ENCODE data around the gene C5orf63. TPM values are rescaled to one million over a fixed set of nuclear protein-coding genes. Genes with fewer than 3 reads are reported as not detected.

Gene C5orf63
- total and polyA plus RNA-seq, 2 of the 13 experiments (the other 11 are each of a cell fraction or from before 2014, with no cell fraction given) = 7.9 to 8.8 TPM

DNA sequence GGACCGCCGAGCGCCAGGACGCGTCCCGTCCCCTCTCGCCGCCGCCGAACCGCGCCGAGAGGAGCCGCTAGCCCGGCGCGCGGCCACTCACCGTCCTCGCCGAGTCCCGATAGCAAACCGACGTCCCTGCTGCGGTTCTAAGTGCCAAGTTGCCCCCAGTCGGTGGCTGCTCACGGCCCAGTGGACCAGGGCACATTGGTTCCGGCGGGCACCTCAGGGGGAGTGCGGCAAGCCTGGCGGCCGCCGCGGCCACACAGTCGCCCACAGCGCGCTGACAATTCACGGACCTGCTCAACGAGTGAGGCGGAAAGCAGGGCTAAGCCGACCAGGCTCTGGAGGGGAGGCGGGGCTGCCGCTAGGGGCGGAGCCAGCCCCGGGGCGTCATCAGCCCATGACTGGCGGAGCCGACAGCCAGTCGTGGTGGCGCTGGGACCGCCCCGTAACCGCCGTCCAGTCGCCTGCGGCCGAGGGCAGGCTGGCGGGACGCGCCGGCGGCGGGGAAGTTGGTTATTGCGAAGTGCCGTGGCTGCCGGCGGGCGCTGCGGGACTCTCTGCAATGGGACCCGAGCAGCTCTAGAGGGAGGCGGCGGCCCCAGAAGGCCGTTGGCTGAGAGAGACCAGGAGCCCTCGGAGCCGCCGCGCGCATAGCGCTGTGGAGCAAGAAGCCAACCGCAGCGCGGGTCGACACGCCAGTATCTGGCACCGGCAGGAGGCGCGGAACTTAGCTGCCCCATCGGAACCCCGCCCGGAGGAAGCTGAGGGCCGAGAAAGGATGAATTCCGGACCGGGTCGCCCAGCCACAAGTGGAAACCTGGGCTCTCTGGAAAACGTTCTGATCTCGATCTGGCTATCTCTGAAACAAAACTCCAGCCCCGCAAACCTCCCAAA, 42.8 kb downstream of the C5orf63 start, which contains the start of gene MARCHF3 (continued):
- TF ChIP-seq HMGXB4 (CRISPR knock-in tag; IDR thresholded peaks at IDR 0.05; ENCODE audit: borderline replicate concordance in 1 of 2, low read depth in 1 of 2) (peak; percentile 59 to 82; a peak in 3 of 4 replicates), CREB1 (IDR thresholded peaks at IDR 0.05) (peak; percentile 89), CREB1 (CRISPR knock-in tag; IDR thresholded peaks at IDR 0.05) (no peak), NCOA1 (CRISPR knock-in tag; IDR thresholded peaks at IDR 0.05) (no peak), EEA1 (CRISPR knock-in tag; IDR thresholded peaks at IDR 0.05; ENCODE audit: borderline replicate concordance) (0 out of 2 replicates have a peak, but pooled peaks have one; percentile 17), ELF4 (CRISPR knock-in tag; IDR thresholded peaks at IDR 0.05; ENCODE audit: borderline replicate concordance) (no peak; the same call in 1 of the 2 replicates), ATAD3A (CRISPR knock-in tag; IDR thresholded peaks at IDR 0.05) (no peak), ZFYVE20 (CRISPR knock-in tag; IDR thresholded peaks at IDR 0.05; ENCODE audit: borderline replicate concordance, low read depth) (0 out of 2 replicates have a peak, but pooled peaks have one; percentile 74), FOXK2 (IDR thresholded peaks at IDR 0.05) (no peak), ZBTB7B (CRISPR knock-in tag; IDR thresholded peaks at IDR 0.05) (no peak), ZNF441 (CRISPR knock-in tag; IDR thresholded peaks at IDR 0.05; ENCODE audit: borderline replicate concordance) (peak; percentile 23; the same call in 1 of the 2 replicates), GRHL1 (CRISPR knock-in tag; conservative IDR thresholded peaks at IDR 0.05) (no peak), AKAP8 (CRISPR knock-in tag; IDR thresholded peaks at IDR 0.05) (peak; percentile 64; the same call in 1 of the 2 replicates), XBP1 (CRISPR knock-in tag; IDR thresholded peaks at IDR 0.05) (no peak)
- TF ChIP-seq, protein P1, sequence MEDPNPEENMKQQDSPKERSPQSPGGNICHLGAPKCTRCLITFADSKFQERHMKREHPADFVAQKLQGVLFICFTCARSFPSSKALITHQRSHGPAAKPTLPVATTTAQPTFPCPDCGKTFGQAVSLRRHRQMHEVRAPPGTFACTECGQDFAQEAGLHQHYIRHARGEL (CRISPR knock-in tag; IDR thresholded peaks at IDR 0.05) = no peak
- TF ChIP-seq, protein P2, sequence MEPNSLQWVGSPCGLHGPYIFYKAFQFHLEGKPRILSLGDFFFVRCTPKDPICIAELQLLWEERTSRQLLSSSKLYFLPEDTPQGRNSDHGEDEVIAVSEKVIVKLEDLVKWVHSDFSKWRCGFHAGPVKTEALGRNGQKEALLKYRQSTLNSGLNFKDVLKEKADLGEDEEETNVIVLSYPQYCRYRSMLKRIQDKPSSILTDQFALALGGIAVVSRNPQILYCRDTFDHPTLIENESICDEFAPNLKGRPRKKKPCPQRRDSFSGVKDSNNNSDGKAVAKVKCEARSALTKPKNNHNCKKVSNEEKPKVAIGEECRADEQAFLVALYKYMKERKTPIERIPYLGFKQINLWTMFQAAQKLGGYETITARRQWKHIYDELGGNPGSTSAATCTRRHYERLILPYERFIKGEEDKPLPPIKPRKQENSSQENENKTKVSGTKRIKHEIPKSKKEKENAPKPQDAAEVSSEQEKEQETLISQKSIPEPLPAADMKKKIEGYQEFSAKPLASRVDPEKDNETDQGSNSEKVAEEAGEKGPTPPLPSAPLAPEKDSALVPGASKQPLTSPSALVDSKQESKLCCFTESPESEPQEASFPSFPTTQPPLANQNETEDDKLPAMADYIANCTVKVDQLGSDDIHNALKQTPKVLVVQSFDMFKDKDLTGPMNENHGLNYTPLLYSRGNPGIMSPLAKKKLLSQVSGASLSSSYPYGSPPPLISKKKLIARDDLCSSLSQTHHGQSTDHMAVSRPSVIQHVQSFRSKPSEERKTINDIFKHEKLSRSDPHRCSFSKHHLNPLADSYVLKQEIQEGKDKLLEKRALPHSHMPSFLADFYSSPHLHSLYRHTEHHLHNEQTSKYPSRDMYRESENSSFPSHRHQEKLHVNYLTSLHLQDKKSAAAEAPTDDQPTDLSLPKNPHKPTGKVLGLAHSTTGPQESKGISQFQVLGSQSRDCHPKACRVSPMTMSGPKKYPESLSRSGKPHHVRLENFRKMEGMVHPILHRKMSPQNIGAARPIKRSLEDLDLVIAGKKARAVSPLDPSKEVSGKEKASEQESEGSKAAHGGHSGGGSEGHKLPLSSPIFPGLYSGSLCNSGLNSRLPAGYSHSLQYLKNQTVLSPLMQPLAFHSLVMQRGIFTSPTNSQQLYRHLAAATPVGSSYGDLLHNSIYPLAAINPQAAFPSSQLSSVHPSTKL (CRISPR knock-in tag; IDR thresholded peaks at IDR 0.05) = no peak
- TF ChIP-seq, protein P3, sequence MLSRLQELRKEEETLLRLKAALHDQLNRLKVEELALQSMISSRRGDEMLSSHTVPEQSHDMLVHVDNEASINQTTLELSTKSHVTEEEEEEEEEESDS (CRISPR knock-in tag; IDR thresholded peaks at IDR 0.05; ENCODE audit: borderline replicate concordance) = 0 out of 2 replicates have a peak, but pooled peaks have one; percentile 63
- TF ChIP-seq, protein P4, sequence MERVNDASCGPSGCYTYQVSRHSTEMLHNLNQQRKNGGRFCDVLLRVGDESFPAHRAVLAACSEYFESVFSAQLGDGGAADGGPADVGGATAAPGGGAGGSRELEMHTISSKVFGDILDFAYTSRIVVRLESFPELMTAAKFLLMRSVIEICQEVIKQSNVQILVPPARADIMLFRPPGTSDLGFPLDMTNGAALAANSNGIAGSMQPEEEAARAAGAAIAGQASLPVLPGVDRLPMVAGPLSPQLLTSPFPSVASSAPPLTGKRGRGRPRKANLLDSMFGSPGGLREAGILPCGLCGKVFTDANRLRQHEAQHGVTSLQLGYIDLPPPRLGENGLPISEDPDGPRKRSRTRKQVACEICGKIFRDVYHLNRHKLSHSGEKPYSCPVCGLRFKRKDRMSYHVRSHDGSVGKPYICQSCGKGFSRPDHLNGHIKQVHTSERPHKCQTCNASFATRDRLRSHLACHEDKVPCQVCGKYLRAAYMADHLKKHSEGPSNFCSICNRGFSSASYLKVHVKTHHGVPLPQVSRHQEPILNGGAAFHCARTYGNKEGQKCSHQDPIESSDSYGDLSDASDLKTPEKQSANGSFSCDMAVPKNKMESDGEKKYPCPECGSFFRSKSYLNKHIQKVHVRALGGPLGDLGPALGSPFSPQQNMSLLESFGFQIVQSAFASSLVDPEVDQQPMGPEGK (CRISPR knock-in tag; IDR thresholded peaks at IDR 0.05) = peak; percentile 25; the same call in 1 of the 2 replicates
